Measurements from ENCODE around the gene KIF26A.

KIF26A gene

GRCh38 chr14:104116288-104116755, 22.1 kb upstream of the KIF26A start:
- POLR2A ChIA-PET (ENCODE audit: low non-redundant PET): no interaction called here
- no peak for DNase-seq (ENCODE audit: low spot score)
- H3K27ac ChIP-seq: peak overlapping the region; percentile 8; the same call in 1 of the 2 replicates
- CTCF ChIA-PET: interaction anchor here (0.6 to 1.7 kb wide), 5 partner anchors 10 to 36 kb away, joined by 3 to 5 read pairs (median 3); no protein-coding TSS in a partner anchor
- TF ChIP-seq, protein P1, sequence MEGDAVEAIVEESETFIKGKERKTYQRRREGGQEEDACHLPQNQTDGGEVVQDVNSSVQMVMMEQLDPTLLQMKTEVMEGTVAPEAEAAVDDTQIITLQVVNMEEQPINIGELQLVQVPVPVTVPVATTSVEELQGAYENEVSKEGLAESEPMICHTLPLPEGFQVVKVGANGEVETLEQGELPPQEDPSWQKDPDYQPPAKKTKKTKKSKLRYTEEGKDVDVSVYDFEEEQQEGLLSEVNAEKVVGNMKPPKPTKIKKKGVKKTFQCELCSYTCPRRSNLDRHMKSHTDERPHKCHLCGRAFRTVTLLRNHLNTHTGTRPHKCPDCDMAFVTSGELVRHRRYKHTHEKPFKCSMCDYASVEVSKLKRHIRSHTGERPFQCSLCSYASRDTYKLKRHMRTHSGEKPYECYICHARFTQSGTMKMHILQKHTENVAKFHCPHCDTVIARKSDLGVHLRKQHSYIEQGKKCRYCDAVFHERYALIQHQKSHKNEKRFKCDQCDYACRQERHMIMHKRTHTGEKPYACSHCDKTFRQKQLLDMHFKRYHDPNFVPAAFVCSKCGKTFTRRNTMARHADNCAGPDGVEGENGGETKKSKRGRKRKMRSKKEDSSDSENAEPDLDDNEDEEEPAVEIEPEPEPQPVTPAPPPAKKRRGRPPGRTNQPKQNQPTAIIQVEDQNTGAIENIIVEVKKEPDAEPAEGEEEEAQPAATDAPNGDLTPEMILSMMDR (conservative IDR thresholded peaks at IDR 0.05; ENCODE audit: low read depth): no peak

GRCh38 chr14:104116756-104117340, 21.5 kb upstream of the KIF26A start:
- H3K27ac ChIP-seq: peak overlapping the region; percentile 8; the same call in 1 of the 2 replicates
- TF ChIP-seq, protein P1 (conservative IDR thresholded peaks at IDR 0.05; ENCODE audit: low read depth): no peak
- CTCF ChIA-PET: interaction anchor here (0.7 to 1.0 kb wide), 3 partner anchors 20 to 37 kb away, joined by 3 to 5 read pairs (median 4); no protein-coding TSS in a partner anchor
- peak; percentile 77 for DNase-seq (ENCODE audit: low spot score)
- POLR2A ChIA-PET (ENCODE audit: low non-redundant PET): interaction anchor here (0.6 kb wide), 1 partner anchor 519 kb away, joined by 5 read pairs; no protein-coding TSS in a partner anchor

GRCh38 chr14:104117341-104118005, 20.9 kb upstream of the KIF26A start:
- no peak for DNase-seq (ENCODE audit: low spot score)
- ChIA-PET CTCF (interaction anchor here (0.9 kb wide), 1 partner anchor 21 kb away, joined by 4 read pairs; no protein-coding TSS in a partner anchor), POLR2A (ENCODE audit: low non-redundant PET) (interaction anchor here (0.6 kb wide), 3 partner anchors 18 to 519 kb away, joined by 3 to 5 read pairs (median 4); no protein-coding TSS in a partner anchor)
- no peak overlapping the region; the same call in 1 of the 2 replicates for H3K27ac ChIP-seq
- TF ChIP-seq, protein P1 (conservative IDR thresholded peaks at IDR 0.05; ENCODE audit: low read depth): no peak

DNA sequence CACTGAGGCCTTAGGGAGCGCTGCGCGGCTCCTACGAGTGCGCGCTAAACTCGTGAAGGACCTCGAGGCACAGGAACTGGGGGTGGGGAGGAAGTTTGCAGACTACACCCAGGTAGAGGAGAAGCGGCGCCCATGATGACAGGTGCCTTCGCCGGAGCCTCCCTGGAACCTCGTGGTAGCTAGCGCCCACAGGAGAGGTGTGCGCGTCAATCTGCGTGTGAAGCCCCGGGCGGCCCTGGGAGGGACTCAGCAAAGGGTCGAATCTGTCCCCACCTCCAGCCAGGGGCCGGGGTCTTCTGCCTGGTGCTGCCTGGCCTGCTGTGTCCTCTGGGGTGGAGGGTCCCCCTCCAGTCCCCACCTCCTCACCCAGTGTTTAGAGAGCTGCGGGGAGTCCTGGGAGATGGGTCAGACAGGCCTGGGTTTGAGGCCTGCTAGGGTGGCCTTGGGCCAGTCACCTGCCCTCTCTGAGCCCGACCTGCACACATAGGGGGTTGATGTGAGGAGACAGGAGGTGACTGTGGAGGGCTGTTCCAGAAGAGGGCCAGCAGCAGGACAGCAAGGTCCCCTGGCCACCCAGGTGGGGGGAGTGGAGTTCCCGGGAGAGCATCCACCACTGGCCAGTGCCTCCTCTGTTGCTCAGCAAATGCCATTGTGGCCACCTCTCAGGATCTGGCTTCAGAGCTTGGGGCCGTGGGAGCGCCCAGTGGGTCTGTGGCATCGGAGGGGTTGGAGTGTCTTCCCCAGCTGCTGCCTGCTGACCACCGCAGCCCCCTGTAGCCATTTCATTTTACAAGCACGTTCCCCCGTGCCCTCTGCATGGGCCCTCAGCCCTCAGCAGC, 20.2 kb upstream of the KIF26A start:
- ChIA-PET CTCF (interaction anchor here (0.5 to 3.1 kb wide), 4 partner anchors 24 to 784 kb away, joined by 3 to 12 read pairs (median 3); no protein-coding TSS in a partner anchor), POLR2A (ENCODE audit: low non-redundant PET) (interaction anchor here (0.6 kb wide), 2 partner anchors 19 to 101 kb away, joined by 3 to 4 read pairs; no protein-coding TSS in a partner anchor)
- TF ChIP-seq, protein P1 (conservative IDR thresholded peaks at IDR 0.05; ENCODE audit: low read depth): no peak
- H3K27ac ChIP-seq: no peak overlapping the region
- no peak for DNase-seq (ENCODE audit: low spot score)

DNA sequence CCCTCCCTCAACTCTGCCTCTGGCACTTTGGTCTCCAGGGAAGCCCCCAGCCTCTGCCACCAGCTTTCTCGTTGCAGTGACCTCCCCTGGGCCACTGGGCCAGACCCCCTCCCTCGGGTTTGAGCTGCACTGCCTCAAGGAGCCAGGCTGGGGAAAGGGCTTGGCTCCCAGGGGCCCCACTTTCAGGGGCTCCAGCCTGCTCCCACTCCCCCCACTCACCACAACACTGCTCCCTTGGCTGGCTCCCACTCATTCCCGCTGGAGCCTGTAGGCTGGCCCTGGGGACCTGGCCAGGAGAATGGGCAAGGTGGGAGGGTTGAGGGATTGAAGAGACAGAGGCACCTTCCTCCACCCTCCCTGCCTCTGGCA, 19.3 kb upstream of the KIF26A start:
- TF ChIP-seq, protein P1 (conservative IDR thresholded peaks at IDR 0.05; ENCODE audit: low read depth): no peak
- no peak overlapping the region for H3K27ac ChIP-seq
- ChIA-PET CTCF (interaction anchor here (0.7 to 3.1 kb wide), 3 partner anchors 25 to 783 kb away, joined by 3 to 12 read pairs (median 3); no protein-coding TSS in a partner anchor), POLR2A (ENCODE audit: low non-redundant PET) (interaction anchor here (0.6 kb wide), 1 partner anchor 382 kb away, joined by 3 read pairs; no protein-coding TSS in a partner anchor)
- DNase-seq (ENCODE audit: low spot score): no peak

Measured in RWPE1 (cell line).